HG03064 (cell line): Measurements from ENCODE around the gene CHST3.

Experiments
- ATAC-seq: cut with Tn5 transposase; IDR thresholded peaks from one replicate; pipeline ENCODE4 v1.9.1; 2021; ENCODE audit warnings: low read depth; ENCODE audit not compliant: unreplicated experiment

Gene CHST3

DNA sequence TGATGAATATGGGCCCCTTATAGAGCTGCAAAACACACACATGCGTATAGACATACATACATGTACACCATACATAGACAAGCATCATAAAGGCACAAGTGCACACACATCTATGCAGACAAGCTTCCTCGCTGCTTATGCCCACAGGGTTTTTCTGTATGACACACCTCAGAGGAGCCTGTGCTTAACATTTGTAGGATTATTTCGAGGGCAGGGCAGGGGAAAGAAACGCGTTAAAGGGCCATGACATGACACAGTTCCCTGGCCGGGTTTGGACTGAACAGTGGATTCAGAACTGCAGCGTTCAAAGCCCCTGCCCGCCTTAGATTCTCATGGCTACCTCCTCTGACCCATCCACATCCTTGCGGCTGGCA is 44.8 kb downstream of the CHST3 start:
- no peak for ATAC-seq

DNA sequence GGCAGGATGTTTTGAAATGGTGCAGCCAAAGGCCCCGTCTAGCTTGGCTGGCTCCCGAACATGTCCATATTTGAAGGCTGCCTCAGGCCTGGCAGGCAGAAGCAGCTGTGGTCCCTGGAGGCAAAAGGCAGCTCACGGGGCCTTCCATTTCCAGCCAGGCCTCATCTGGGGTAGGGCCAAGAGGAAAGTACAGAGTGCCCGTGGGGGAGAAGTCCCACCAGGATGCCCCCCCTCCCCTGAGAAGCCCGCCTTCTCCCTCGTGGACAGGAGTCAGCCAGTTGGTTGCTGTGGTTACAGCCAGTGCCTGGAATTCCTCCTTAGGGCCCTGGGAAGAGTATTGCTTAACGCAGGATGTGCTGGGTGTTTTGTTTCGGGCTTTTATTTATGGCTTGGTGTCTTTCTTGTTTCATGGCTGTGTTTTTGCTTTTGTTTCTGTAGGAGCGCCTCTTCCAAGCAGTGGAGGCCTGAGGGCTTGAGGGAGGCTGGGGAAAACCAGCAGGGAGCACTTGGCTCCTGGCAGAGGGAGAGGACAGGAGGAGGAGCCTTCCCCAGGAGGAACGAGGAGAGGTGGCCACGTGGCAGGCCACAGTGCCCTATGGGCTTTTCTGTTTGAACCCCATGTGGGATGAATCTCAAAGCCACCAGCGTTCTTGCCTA is 45.4 kb downstream of the CHST3 start:
- ATAC-seq: no peak

DNA sequence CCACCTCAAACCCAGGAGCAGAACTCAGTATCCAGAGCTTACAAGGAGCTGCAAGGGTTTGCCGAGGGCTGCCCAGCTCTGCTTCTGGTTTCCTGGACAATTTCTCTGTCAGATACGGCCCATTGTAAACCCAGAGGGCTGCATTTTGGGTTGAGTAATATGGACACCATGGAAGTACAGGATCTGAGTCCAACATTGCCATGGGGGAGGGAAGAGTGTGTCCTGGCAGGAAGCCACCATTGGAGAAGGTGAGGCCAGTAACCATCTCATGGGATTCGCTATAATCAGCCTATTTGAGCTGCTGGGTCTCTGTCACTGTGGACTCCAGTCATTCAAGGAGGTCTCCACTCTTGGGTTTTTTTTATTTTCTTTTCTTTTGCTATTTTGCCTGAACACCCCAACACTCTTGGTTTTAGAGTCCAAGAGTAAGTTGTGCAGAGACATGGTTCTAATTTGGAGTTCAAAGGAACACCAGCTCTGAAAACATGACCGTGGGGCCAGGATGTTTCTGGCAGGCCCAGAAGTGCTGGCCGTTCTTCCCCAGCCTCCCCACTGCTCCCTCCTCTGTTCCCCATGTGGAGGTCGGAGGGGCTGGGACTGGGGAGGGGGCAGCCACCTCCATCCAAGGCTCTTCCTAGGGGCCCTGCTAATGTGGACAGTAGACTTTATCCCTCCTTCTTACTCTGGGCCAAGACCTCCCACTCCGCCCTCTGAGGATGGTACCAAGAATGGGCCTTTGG is 46.2 kb downstream of the CHST3 start:
- ATAC-seq: no peak

DNA sequence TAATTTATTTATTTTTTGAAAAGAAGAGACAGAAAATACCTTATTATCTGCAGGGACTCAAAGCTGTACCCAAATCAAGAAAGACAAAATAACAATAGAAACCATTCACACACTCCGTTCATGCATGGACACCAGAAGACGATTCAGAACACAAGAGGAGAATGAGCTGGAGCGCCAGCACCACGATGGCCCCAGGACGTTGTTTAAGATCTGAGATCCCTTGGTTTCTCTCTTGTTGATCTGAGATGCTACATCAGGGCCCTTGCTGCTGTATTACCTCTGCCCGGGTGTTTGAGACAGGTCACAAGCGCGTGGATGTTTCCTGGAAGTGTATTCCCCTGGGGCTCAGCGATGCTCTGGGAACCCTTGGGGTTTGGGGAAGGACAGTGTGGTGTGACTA is 46.8 kb downstream of the CHST3 start:
- no peak for ATAC-seq

- ATAC-seq: no peak
Observed at GRCh38 chr10:72011468-72011867, 47.3 kb downstream of the CHST3 start.

- ATAC-seq: no peak
Observed at GRCh38 chr10:72011976-72012512, 47.8 kb downstream of the CHST3 start.

DNA sequence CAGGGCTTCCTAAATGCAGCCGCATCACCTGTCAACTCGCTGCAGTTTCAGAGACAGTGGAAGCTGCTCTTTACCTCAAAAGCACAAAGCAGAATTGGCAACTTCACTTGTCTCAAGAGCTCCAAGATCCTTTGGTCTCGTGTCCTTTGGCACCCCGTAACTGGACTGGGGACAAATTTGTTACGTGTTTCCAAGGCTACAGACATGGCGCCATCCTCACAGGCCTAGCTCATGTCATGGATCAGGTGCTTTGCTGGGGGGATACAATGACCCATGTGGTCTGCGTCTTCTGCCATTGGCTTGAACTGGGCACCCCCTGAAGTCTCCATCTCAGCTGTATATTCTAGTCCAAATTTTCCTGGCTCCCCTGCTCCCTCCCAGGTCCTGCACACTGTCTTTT is 48.6 kb downstream of the CHST3 start:
- ATAC-seq: no peak

DNA sequence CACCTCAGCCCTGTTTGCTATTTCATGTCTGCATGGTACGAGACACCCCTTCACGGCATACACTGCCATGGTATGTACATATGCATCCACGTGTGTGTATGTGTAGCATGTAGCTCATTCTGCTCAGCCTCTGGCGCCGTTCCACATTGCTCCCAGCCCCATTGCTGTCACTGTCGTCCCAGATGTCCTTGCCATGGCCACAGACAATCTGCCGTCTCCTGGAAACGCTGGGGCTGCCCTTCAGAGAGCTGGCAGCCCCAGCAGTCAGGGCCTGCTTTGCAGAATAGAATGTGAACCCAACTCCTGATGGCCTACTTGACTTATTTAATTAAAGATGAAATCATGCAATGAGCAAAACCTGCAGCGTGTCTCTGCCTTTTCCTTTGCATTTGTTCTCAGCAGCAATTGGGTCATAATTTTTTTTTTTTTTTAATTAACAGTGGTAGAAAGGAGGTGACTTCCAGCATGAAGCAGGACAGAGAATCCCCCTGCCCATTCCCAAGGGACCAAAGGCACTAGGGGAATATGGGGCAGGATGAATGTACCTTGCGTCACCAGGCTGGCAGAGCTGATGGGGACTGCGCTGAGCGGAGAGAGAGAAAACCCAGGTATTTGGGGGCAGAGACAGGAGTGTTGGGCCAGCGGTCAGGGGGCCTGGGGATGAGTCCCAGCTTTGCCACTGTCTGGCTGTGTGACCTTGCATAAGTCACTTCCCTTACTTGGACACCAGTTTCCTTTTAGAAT is 49.2 kb downstream of the CHST3 start:
- no peak for ATAC-seq

DNA sequence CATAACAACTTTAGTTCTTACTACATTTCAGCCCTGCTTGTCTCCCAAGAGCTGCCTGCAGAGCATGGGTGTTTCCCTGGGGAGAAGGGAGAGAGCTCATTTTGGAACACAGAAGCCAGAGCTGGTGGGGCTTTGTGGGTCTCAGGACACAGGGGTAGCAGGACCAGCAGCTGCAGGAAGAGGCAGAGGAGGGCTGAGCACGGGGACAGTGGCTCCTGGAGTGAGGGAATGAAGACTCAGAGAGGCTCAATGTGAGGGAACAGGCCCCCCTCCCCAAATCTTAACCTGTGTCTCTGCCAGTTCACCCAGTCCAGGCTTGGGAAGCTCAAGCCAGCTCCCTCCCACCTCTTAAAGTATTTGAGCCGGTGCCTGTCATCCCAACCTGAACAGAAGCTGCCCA is 50.0 kb downstream of the CHST3 start:
- no peak for ATAC-seq

GRCh38 chr10:72014785-72015480 is 50.7 kb downstream of the CHST3 start:
- ATAC-seq: no peak

- no peak for ATAC-seq
Observed at GRCh38 chr10:72015841-72016240, 51.6 kb downstream of the CHST3 start.

- no peak for ATAC-seq
Observed at GRCh38 chr10:72016608-72017300, 52.6 kb downstream of the CHST3 start.

DNA sequence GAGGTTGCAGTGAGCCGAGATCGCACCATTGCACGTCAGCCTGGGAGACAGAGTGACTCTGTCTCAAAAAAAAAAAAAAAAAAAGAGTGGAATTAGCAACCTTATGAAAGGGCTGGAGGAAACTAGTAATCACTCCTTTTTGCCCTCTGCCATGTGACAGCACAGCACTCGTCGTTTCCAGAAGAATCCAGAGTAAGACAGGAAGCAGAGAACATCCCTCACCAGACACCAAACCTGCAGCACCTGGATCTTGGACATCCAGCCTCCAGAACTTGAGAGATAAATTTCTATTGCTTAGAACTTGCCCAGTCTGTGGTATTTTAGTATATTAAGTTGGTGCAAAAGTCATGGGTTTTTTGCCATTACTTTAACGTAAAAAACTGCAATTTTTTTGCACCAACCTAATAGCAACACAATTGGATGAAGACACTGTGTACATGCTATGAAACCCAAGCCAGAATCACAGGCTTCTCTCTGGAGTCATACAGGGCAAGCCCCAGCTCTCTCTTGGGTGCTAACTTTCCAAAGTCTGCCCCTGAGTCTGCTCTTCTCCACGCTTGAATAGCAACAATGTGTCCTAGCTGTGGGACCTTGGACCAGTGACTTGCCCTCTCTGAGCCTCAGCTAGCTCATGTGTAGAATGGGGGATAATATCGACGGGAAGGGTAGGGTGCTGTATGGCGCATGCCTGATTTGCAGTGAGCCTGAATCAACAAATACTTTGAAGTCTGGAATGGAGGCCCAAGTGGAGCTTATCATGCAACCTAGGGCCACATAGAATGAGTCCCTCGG is 55.1 kb downstream of the CHST3 start:
- ATAC-seq: no peak

DNA sequence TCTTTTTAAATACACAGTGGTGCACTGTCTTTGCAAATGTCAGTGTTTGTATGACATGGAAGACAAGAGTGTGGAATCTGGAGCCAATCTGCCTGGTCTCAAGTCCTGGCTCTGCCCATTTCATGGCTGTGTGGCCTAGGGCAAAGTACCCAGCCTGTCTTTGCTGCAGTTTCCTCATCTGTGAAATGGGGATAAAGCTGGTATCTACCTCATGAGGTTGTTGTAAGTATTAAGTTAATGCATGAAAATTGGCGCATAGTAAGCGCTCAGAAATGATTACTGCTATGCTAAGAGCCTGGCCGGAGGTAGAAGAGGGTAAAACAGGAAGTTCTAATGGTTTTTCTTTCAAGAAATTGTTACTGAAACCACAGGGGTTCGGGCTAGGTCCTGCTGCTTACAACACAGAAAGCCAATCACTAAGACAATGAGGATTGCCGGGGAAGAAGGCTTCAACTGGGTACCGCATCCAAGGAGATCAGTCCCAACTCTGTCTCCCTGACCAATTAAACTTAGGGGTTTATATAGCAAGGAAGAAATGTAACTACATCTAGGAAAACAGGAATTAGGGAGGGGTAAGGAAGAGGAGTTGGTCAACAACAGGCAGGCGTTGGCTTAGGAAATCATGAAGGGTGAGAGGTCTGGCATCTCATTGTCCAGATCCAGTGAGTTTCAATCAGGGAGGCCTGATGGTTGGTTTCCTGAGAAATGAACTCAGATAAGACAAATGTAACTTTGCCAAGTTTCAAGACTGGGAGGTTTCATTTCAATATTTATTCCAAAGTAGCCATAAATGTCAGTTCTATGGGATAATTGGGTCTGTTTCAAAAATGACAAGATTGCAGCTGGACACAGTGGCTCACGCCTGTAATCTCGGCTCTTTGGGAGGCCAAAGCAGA is 57.0 kb downstream of the CHST3 start:
- no peak for ATAC-seq

DNA sequence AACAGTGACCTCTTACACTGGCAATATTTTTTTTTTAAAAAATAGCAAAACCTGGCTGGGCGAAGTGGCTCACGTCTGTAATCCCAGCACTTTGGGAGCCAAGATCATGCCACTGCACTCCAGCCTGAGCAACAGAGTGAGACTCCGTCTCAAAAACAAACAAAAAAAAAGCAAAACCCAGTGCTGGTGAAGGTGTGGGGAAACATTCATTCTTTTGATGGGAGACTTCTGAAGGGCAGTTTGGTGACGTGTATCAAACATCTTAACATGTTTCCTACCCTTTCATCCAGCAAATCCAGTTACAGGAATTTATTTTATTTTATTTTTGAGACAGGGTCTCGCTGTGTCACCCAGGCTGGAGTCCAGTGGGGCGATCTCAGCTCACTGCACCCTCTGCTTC is 58.0 kb downstream of the CHST3 start:
- no peak for ATAC-seq

DNA sequence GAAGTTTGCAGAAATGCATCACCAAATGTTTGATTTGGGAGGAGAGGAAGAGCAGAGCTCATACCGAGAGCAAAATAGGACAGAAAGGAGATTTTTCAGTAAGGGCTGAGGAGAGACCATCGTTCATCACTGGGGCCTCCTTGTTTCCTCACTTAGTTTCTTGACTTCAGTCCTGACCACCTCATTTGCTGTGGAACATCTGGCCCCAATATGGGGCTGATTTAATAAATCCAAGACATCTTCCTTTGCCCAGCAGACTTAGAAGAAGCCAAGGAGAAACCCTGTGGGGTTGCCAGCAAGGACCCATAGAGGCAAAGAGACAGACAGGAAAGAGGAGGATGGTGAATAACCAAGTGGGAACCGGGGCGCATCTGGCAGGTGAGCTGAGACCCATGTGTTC is 60.4 kb downstream of the CHST3 start:
- no peak for ATAC-seq

- ATAC-seq: no peak
Observed at GRCh38 chr10:72025400-72025799, 61.2 kb downstream of the CHST3 start.

DNA sequence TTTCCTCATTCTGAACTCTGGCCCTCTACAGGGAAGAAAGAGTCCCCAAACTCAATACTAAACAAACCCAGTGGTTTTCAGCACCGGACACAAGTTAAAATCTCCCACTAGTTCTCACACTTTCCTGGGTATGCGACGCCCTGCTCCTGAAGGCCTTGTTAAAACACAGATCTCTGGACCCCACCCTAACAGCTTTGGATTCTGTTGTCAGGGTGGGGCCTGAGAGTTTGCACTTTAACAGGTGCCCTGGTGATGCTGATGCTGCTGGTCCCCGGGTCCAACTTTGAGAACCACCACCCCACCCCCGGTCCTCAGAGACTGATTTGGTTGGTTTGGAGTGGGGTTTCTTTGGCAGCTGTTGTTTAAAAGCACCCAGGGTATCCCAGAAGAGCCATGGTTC is 61.6 kb downstream of the CHST3 start:
- no peak for ATAC-seq
